NCI-H2196 (cell line): ENCODE measurements around the gene WDR11.
"Not testable (repeated sequence)": the region's sequence is repeated elsewhere in the genome, so short reads cannot be mapped to it uniquely, and the experiment has no call there.

Source experiments
- DNase-seq: peaks from one replicate; lab custom pipeline; 2025; ENCODE audit not compliant: unreplicated experiment; lab: John Stamatoyannopoulos, UW

Gene WDR11

DNA sequence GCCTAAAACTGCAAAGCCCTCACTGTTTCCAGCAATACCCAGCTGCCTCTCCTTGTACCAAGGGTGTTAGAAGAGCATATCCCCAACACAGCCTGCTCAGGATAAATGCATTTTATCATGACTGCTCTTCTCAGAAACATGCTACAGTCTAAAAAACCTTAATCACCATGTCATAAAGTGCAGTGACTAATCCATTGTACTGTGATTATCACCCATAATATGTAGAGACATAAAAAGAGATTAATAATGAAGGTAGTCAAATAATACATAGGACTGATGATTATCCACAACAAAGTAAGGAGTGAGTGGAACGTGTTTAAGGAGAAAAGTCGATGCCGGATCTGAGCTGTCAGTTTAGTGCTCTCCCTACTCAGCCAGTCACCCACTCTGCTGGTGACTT, 12.2 kb upstream of the WDR11 start:
- DNase-seq = no peak

DNA sequence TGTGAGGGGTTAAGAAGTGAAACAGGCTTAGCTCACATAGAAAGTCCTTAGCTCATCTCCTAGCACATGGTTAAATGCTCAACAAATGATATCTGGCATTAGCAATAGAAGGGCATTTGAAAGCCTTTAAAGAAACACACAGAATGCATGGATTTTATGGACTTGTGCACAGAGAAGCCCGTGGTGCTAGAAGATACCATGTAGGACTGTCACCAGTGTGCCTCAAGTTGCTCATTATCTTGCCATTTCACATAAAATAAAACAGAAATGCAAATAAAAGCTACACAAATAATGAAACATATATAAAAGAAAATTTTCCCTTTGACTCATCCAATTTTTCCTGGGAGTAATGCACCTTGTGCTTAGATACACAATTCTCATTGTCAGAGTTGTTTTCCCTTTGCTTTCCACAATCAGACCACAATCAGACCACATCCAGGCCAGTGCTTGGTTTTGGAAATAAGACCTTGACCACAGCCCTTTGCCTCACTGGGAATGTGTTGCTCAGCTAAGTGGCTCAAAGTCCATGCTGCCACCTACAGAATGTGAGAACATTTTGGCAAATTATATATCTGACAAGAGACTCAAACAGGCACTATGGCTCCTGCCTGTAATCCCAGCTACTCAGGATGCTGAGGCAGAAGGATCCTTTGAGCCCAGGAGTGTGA, 9.5 kb upstream of the WDR11 start:
- no peak for DNase-seq

- DNase-seq = no peak
Measured at GRCh38 chr10:120854388-120854787, 3.2 kb downstream of the WDR11 start.

- DNase-seq = no peak
Measured at GRCh38 chr10:120861178-120861855, 10.2 kb downstream of the WDR11 start.

- no peak for DNase-seq
Measured at GRCh38 chr10:120873741-120874140, 22.6 kb downstream of the WDR11 start.

DNA sequence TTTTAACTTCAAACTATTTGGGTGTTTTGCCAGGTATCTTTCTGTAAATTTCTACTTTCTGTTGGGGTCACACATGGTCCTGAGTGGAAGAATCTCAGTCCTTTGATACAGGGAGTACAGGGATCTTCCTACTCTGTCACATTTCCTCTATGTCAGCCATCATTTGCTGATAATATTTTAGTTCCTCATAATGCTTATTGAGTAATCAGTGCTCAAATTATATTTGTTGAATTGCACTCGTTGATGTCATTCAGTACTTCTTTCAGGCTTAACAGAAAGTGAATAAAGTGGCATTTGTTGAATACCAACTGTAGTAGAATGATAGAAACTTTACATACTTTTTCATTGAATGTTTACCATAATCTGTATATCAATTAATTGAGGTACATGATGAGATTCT, 31.9 kb downstream of the WDR11 start:
- DNase-seq = no peak

DNA sequence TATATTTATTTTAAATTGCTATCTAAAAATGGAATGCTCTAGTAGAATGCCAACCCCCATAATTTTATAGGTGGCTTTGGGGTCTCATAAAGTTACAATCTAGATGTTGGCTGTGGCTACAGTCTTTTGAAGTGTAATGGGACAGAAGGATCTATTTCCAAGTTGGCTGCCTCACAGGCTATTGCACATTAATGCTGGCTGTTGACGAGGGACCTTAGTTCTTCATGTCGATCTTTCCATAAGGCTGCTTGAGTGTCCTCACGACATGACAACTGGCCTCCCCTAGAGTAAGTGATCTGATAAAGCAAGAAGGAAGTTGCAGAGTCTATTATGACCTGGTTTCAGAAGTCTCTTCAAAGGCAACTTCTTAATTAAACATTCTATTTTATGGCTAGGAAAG, 36.3 kb downstream of the WDR11 start:
- no peak for DNase-seq

GRCh38 chr10:120891365-120891764, 40.2 kb downstream of the WDR11 start:
- no peak for DNase-seq

- DNase-seq = no peak
Measured at GRCh38 chr10:120894556-120894955, 43.4 kb downstream of the WDR11 start.

DNA sequence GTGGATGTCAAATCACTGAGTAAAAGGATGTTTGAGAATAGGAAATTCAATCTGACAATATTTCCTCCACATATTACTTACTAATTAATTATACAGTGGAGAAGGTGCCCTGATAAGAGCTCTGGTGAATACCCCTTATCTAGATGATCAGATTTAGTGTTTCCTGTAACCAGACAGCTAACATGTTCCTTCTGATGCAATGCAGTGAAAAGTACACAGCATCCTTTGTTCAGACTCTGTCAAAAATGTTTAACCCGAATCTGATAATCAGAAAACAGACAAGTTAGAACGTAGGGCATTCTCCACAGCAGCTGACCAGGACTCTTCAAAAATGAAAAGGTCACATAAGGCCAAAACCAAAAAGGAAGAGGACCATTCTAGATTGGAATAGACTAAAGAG, 46.2 kb downstream of the WDR11 start:
- peak; percentile 6 for DNase-seq

- DNase-seq = no peak
Measured at GRCh38 chr10:120905268-120905667, 54.1 kb downstream of the WDR11 start.

- DNase-seq = no peak
Measured at GRCh38 chr10:120917521-120918250, 66.5 kb downstream of the WDR11 start.

GRCh38 chr10:120923886-120924285, 72.7 kb downstream of the WDR11 start:
- not testable (repeated sequence) for DNase-seq

DNA sequence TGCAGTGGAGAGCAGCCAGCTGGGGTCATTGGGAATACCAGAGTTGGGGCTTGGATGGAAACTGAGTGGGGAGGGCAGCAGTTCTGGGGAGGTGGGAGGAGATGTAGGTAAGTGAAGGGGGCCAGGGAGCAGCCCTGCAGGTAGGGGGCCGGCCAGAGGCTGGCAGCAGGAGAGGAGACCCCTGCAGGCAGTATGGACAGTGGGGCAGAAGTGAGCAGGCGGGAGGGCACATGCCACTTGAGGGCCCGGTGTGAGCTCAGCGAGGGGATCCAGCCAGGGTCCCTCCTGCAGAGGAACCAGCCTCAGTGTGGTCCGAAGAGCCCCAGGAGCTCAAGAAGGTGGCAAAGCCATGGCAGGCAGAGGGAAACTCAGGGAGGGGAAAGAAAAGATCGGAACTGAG, 75.4 kb downstream of the WDR11 start:
- no peak for DNase-seq

- DNase-seq = no peak
Measured at GRCh38 chr10:120927352-120927751, 76.2 kb downstream of the WDR11 start.

GRCh38 chr10:120929166-120929565, 78.0 kb downstream of the WDR11 start:
- DNase-seq = no peak

GRCh38 chr10:120931423-120931822, 80.3 kb downstream of the WDR11 start:
- DNase-seq = no peak

GRCh38 chr10:120931999-120932398, 80.8 kb downstream of the WDR11 start:
- DNase-seq = no peak

GRCh38 chr10:120938822-120939221, 87.7 kb downstream of the WDR11 start:
- no peak for DNase-seq

DNA sequence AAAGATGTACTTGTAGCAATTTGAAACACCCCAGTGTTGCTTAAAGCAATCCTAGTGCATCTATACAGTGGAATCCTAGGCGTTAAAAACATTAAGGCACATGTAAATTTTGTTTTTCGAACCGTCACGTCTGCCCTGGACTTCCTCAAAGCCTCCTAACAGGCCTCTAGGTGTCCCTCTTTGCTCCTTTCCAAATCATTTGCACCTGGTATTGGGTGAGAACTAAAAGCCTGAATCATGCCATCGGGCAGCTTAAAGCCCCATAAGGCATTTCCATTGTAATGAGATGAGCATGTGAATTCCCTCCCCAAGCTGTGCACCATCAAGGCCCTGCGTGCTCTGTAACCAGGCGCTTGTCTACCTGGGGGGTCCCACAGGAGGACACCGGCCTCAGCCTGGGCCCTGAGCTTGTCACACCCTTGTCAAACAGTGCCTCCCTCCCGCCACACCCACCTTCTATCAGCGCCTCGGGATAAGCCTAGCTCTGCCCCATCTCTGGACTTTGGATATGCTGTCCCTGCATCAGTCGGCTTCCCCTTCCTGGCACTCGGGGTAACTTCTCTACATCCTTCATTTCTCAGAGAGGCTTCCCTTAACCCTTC, 89.2 kb downstream of the WDR11 start:
- DNase-seq = no peak

DNA sequence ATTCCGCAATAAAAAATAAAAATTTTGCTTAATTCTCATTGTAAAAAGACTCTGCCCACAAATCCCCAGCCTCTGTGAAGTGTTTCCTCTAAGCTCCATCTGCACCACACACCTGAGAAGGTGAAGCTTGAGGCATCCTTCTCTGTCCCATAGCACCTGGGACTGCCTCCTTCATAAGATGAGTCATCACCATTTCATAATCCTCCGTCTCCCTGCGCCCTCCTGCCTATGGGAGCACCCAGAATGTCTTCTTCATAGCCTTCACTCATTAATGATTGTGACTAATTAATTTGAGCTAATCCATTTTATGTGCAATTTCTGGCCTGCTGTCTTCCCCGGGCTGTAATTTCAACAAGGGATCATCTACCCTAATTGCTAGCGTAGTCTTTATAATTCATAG, 90.3 kb downstream of the WDR11 start:
- DNase-seq = no peak
